ENCODE results near the gene SORL1.

SORL1 gene

GRCh38 chr11:121412711-121413415 lies 39.3 kb upstream of the SORL1 start:
- no peak overlapping the region for H3K9ac ChIP-seq (ENCODE audit: insufficient read length)
- H3K27ac ChIP-seq, result no peak overlapping the region
- no peak overlapping the region for H3K4me3 ChIP-seq
- H3K9me3 ChIP-seq (ENCODE audit: low read depth, low read length), result no peaks in the 10 kb centered on the region
- no peak for TF ChIP-seq EZH2 (IDR thresholded peaks at IDR 0.05)
- DNase-seq (ENCODE audit: low read depth, low spot score), result no peak
- no peaks in the 10 kb centered on the region for H3K36me3 ChIP-seq (ENCODE audit: insufficient read depth, low read length)

DNA sequence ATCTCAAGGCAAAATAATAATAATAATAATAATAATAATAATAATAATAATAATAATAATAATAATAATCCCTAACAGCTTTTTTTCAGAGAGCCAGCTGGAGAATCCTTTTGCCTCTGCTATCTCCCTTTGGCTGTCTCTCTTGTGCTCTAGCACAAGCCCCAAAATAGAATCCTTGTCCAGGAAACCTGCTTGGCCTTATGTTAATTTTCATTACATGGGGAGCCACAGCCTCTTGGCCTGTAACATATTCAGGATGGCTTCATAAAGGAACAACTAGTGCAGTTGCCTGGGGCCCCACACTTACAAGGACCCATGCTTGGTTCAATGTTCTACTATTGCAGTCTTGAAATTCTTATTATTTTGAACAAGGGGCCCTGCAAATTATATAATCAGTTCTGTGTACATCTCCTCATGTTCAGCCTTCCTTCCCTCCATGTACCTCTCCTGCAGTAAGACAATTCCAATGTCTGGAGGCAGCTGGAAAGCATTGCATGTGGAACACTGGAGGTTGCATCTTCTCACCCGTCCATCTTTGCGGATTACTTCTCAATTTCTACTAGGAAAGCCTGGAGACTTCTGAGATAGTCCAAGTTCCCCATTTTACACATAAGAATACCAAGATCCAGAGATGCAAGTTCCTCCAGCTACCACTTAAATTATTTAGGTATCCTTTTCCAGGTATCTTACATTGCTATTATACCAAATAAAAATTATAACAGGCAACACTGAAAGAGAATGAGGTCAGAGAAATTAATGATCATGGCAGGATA lies 37.8 kb upstream of the SORL1 start:
- no peaks in the 10 kb centered on the region for H3K9me3 ChIP-seq (ENCODE audit: low read depth, low read length)
- no peak overlapping the region for H3K27ac ChIP-seq
- TF ChIP-seq POLR2AphosphoS5 (IDR thresholded peaks at IDR 0.05; ENCODE audit: borderline replicate concordance, low read depth, low read length) (no peak), EZH2 (IDR thresholded peaks at IDR 0.05) (no peak), FOXP2 (optimal IDR thresholded peaks at IDR 0.05; ENCODE audit: control extremely low read depth, extremely low read length, insufficient read depth) (no peak)
- no peak overlapping the region for H3K9ac ChIP-seq (ENCODE audit: insufficient read length)
- H3K4me3 ChIP-seq, result no peak overlapping the region
- H3K36me3 ChIP-seq (ENCODE audit: insufficient read depth, low read length), result no peaks in the 10 kb centered on the region
- no peak for DNase-seq (ENCODE audit: low read depth, low spot score)

DNA sequence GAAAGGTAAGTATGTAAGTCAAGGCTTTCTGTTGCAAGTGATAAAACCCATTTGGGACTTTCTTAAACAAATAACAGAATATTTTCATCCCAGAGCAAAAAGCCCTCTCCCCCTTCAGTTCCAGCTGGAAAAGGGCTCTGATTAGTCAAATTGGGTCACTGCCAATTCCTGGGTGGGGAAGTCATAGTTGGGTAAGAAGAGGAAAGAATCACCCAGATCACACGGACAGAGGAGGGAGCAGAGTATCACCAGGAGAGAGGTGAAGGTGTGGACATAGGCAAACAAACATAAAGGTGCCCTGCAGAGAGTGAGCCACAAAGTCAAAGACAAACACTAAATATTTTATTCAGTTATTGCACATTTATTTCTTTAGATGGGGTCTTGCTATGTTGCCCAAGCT lies 36.3 kb upstream of the SORL1 start:
- H3K9ac ChIP-seq (ENCODE audit: insufficient read length), result no peak overlapping the region
- H3K9me3 ChIP-seq (ENCODE audit: low read depth, low read length), result no peaks in the 10 kb centered on the region
- no peaks in the 10 kb centered on the region for H3K36me3 ChIP-seq (ENCODE audit: insufficient read depth, low read length)
- no peak for DNase-seq (ENCODE audit: low read depth, low spot score)
- no peak overlapping the region for H3K4me3 ChIP-seq
- TF ChIP-seq POLR2AphosphoS5 (IDR thresholded peaks at IDR 0.05; ENCODE audit: borderline replicate concordance, low read depth, low read length) (no peak), EZH2 (IDR thresholded peaks at IDR 0.05) (no peak), FOXP2 (optimal IDR thresholded peaks at IDR 0.05; ENCODE audit: control extremely low read depth, extremely low read length, insufficient read depth) (no peak)
- no peak overlapping the region for H3K27ac ChIP-seq

GRCh38 chr11:121417055-121417551 lies 35.0 kb upstream of the SORL1 start:
- no peaks in the 10 kb centered on the region for H3K9me3 ChIP-seq (ENCODE audit: low read depth, low read length)
- H3K4me3 ChIP-seq, result no peak overlapping the region
- TF ChIP-seq POLR2AphosphoS5 (IDR thresholded peaks at IDR 0.05; ENCODE audit: borderline replicate concordance, low read depth, low read length) (no peak), EZH2 (IDR thresholded peaks at IDR 0.05) (no peak), FOXP2 (optimal IDR thresholded peaks at IDR 0.05; ENCODE audit: control extremely low read depth, extremely low read length, insufficient read depth) (no peak)
- H3K36me3 ChIP-seq (ENCODE audit: insufficient read depth, low read length), result no peaks in the 10 kb centered on the region
- H3K9ac ChIP-seq (ENCODE audit: insufficient read length), result no peak overlapping the region
- H3K27ac ChIP-seq, result no peak overlapping the region
- no peak for DNase-seq (ENCODE audit: low read depth, low spot score)

DNA sequence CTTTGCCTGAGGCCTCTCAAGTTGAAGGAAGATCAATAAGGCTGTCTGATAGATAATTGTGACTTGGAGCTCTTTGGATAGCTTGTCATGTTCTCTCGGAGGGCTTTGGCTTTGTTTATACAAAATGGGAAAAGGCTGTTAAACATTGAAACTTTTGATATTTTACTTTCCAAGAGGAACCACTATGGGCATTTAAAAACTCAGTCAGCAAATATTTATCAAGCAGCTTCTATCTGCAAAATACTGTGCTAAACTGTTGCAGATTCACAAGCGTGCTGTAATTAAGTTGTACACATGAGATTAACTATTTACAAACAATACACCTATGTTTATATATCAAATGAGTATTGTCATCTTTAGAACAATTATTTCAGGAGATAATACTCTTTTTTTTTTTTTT lies 34.5 kb upstream of the SORL1 start:
- H3K9ac ChIP-seq (ENCODE audit: insufficient read length), result no peak overlapping the region
- no peaks in the 10 kb centered on the region for H3K9me3 ChIP-seq (ENCODE audit: low read depth, low read length)
- H3K36me3 ChIP-seq (ENCODE audit: insufficient read depth, low read length), result no peaks in the 10 kb centered on the region
- DNase-seq (ENCODE audit: low read depth, low spot score), result no peak
- TF ChIP-seq EZH2 (IDR thresholded peaks at IDR 0.05) (no peak), POLR2AphosphoS5 (IDR thresholded peaks at IDR 0.05; ENCODE audit: borderline replicate concordance, low read depth, low read length) (no peak), FOXP2 (optimal IDR thresholded peaks at IDR 0.05; ENCODE audit: control extremely low read depth, extremely low read length, insufficient read depth) (no peak)
- H3K27ac ChIP-seq, result no peak overlapping the region
- H3K4me3 ChIP-seq, result no peak overlapping the region

DNA sequence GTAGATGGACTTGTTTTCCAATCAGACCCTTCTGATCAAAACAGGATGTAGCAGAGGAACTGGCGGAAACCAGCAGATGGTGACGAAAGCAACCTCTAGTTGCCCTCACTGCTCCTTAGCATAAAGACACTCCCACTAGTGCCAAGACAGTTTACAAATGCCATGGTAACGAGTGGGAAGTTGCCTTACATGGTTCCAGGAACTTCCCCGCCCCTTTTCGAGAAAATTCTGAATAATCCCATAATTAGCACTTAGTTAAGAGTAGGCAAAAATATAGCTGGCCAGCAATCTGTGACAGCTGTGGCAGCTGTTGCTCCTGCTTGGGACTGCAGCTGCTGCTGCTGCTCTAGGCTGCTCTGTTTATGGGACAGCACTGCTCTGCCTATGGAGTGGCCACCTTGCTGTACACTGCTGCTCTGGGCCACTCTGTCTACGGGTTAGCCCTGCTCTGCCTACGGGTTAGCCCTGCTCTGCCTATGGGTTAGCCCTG lies 33.4 kb upstream of the SORL1 start:
- Histone ChIP-seq H3K9ac (ENCODE audit: insufficient read length) (no peak overlapping the region), H3K4me3 (no peak overlapping the region), H3K27ac (no peak overlapping the region), H3K36me3 (ENCODE audit: insufficient read depth, low read length) (no peaks in the 10 kb centered on the region), H3K9me3 (ENCODE audit: low read depth, low read length) (no peaks in the 10 kb centered on the region)
- DNase-seq (ENCODE audit: low read depth, low spot score), result no peak
- TF ChIP-seq FOXP2 (optimal IDR thresholded peaks at IDR 0.05; ENCODE audit: control extremely low read depth, extremely low read length, insufficient read depth) (no peak), POLR2AphosphoS5 (IDR thresholded peaks at IDR 0.05; ENCODE audit: borderline replicate concordance, low read depth, low read length) (no peak), EZH2 (IDR thresholded peaks at IDR 0.05) (no peak)

- DNase-seq (ENCODE audit: low read depth, low spot score), result no peak
- Histone ChIP-seq H3K9ac (ENCODE audit: insufficient read length) (no peak overlapping the region), H3K27ac (no peak overlapping the region), H3K9me3 (ENCODE audit: low read depth, low read length) (no peaks in the 10 kb centered on the region), H3K4me3 (no peak overlapping the region), H3K36me3 (ENCODE audit: insufficient read depth, low read length) (no peaks in the 10 kb centered on the region)
- TF ChIP-seq POLR2AphosphoS5 (IDR thresholded peaks at IDR 0.05; ENCODE audit: borderline replicate concordance, low read depth, low read length) (no peak), EZH2 (IDR thresholded peaks at IDR 0.05) (no peak), FOXP2 (optimal IDR thresholded peaks at IDR 0.05; ENCODE audit: control extremely low read depth, extremely low read length, insufficient read depth) (no peak)
These were observed 32.3 kb upstream of the SORL1 start for GRCh38 chr11:121419836-121420235.

GRCh38 chr11:121420398-121420797 lies 31.7 kb upstream of the SORL1 start:
- no peak overlapping the region for H3K9ac ChIP-seq (ENCODE audit: insufficient read length)
- no peak overlapping the region for H3K27ac ChIP-seq
- no peaks in the 10 kb centered on the region for H3K9me3 ChIP-seq (ENCODE audit: low read depth, low read length)
- TF ChIP-seq POLR2AphosphoS5 (IDR thresholded peaks at IDR 0.05; ENCODE audit: borderline replicate concordance, low read depth, low read length), result no peak
- no peak for TF ChIP-seq EZH2 (IDR thresholded peaks at IDR 0.05)
- no peaks in the 10 kb centered on the region for H3K36me3 ChIP-seq (ENCODE audit: insufficient read depth, low read length)
- H3K4me3 ChIP-seq, result no peak overlapping the region
- no peak for DNase-seq (ENCODE audit: low read depth, low spot score)
